Activated naive CD8-positive, alpha-beta T cell treated with anti-CD3 and anti-CD28 coated beads for 36 hours (primary cell): ENCODE measurements around the gene ZSWIM4. TPM values are rescaled to one million over a fixed set of nuclear protein-coding genes. Genes with fewer than 3 reads are reported as not detected.
A peak's percentile ranks its signal among the peaks of the same experiment; 100 is the strongest.
"Not testable (repeated sequence)": the region's sequence is repeated elsewhere in the genome, so short reads cannot be mapped to it uniquely, and the experiment has no call there.

Experiments
- DNase-seq: peaks from one replicate; pipeline ENCODE4 v3.0.0; 2021
- H3K27ac Mint-ChIP-seq: one replicate; pipeline ENCODE4 v1.8.0; 2022; ENCODE audit warnings: mild to moderate bottlenecking, moderate library complexity, mixed read lengths
- H3K27me3 Mint-ChIP-seq: one replicate; pipeline ENCODE4 v1.8.0; 2022; ENCODE audit warnings: mild to moderate bottlenecking, mixed read lengths
- H3K36me3 Mint-ChIP-seq: one replicate; pipeline ENCODE4 v1.8.0; 2021; ENCODE audit warnings: mild to moderate bottlenecking, mixed read lengths
- H3K4me1 Mint-ChIP-seq: one replicate; pipeline ENCODE4 v1.8.0; 2021; ENCODE audit warnings: mixed read lengths
- H3K4me3 Mint-ChIP-seq: one replicate; pipeline ENCODE4 v1.8.0; 2022; ENCODE audit warnings: mild to moderate bottlenecking, moderate library complexity, mixed read lengths
- H3K9me3 Mint-ChIP-seq: one replicate; pipeline ENCODE4 v1.8.0; 2022; ENCODE audit warnings: mixed read lengths
- total RNA-seq, 2 experiments: library from RNA; stranded (reverse); gene quantifications; one replicate each; pipeline ENCODE4 v1.2.3, GENCODE V29; 2021

Gene ZSWIM4
- total RNA-seq, 2 experiments from 2014 or later, result 4.3 to 4.4 TPM

- DNase-seq, result no peak
- Mint-ChIP-seq H3K36me3 (no peaks in the 10 kb centered on the region), H3K4me3 (no peak overlapping the region), H3K4me1 (peaks cover 25% of the 10 kb centered on the region), H3K27me3 (no peaks in the 10 kb centered on the region), H3K9me3 (no peaks in the 10 kb centered on the region), H3K27ac (no peak overlapping the region)
Observed at GRCh38 chr19:13790354-13790753, 4.9 kb upstream of the ZSWIM4 start.

DNA sequence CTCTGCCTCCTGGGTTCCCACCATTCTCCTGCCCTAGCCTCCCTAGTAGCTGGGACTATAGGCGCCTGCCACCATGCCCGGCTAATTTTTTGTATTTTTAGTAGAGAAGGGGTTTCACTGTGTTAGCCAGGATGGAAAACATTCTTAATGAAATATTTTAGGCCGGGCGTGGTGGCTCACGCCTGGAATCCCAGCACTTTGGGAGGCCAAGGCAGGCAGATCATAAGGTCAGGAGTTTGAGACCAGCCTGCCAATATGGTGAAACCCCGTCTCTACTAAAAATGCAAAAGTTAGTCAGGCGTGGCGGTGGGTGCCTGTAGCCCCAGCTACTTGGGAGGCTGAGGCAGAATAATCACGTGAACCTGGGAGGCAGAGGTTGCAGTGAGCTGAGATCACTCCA is 1.9 kb upstream of the ZSWIM4 start:
- not testable (repeated sequence) for H3K36me3 Mint-ChIP-seq, H3K27ac Mint-ChIP-seq, DNase-seq, H3K9me3 Mint-ChIP-seq, H3K4me3 Mint-ChIP-seq, H3K27me3 Mint-ChIP-seq
- H3K4me1 Mint-ChIP-seq, result peaks cover 30% of the 10 kb centered on the region

GRCh38 chr19:13794398-13794756 is 866 bp upstream of the ZSWIM4 start:
- H3K4me1 Mint-ChIP-seq, result peaks cover 24% of the 10 kb centered on the region
- no peaks in the 10 kb centered on the region for H3K27me3 Mint-ChIP-seq
- H3K4me3 Mint-ChIP-seq, result peak overlapping the region; percentile 98
- no peaks in the 10 kb centered on the region for H3K36me3 Mint-ChIP-seq
- no peaks in the 10 kb centered on the region for H3K9me3 Mint-ChIP-seq
- no peak for DNase-seq
- H3K27ac Mint-ChIP-seq, result peak overlapping the region; percentile 63

GRCh38 chr19:13795595-13796300 is 505 bp downstream of the ZSWIM4 start:
- Mint-ChIP-seq H3K27ac (peak overlapping the region; percentile 65), H3K27me3 (no peaks in the 10 kb centered on the region), H3K36me3 (no peaks in the 10 kb centered on the region), H3K9me3 (no peaks in the 10 kb centered on the region), H3K4me3 (peak overlapping the region; percentile 87), H3K4me1 (peaks cover 22% of the 10 kb centered on the region)
- no peak for DNase-seq

- Mint-ChIP-seq H3K4me1 (peaks cover 22% of the 10 kb centered on the region), H3K27me3 (no peaks in the 10 kb centered on the region), H3K36me3 (no peaks in the 10 kb centered on the region), H3K4me3 (peak overlapping the region; percentile 87), H3K27ac (peak overlapping the region; percentile 65), H3K9me3 (no peaks in the 10 kb centered on the region)
- no peak for DNase-seq
Observed at GRCh38 chr19:13796301-13797057, 1.2 kb downstream of the ZSWIM4 start.

- peak overlapping the region; percentile 87 for H3K4me3 Mint-ChIP-seq
- no peaks in the 10 kb centered on the region for H3K27me3 Mint-ChIP-seq
- peaks cover 22% of the 10 kb centered on the region for H3K4me1 Mint-ChIP-seq
- no peak overlapping the region for H3K27ac Mint-ChIP-seq
- DNase-seq, result no peak
- no peaks in the 10 kb centered on the region for H3K36me3 Mint-ChIP-seq
- no peaks in the 10 kb centered on the region for H3K9me3 Mint-ChIP-seq
Observed at GRCh38 chr19:13797058-13797440, 1.8 kb downstream of the ZSWIM4 start.

DNA sequence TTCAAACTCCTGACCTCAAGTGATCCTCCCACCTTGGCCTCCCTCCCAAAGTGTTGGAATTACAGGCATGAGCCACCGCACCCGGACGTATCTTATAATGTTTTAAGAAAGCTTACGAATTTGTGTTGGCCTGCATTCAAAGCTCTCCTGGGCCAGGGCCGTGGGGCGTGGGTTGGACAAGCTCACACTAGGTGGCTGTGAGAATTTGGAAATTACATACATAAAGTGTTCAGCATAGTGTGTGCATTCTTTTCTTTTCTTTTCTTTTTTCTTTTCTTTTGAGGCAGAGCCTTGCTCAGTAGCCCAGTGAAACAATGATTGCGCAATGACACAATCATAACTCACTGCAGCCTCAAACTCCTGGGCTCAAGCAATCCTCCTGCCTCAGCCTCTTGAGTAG is 2.6 kb downstream of the ZSWIM4 start:
- no peaks in the 10 kb centered on the region for H3K9me3 Mint-ChIP-seq
- H3K4me1 Mint-ChIP-seq, result peaks cover 22% of the 10 kb centered on the region
- no peak for DNase-seq
- no peaks in the 10 kb centered on the region for H3K27me3 Mint-ChIP-seq
- no peaks in the 10 kb centered on the region for H3K36me3 Mint-ChIP-seq
- H3K4me3 Mint-ChIP-seq, result no peak overlapping the region
- no peak overlapping the region for H3K27ac Mint-ChIP-seq

- Mint-ChIP-seq H3K9me3 (no peaks in the 10 kb centered on the region), H3K27ac (no peak overlapping the region), H3K27me3 (no peaks in the 10 kb centered on the region), H3K4me1 (peaks cover 18% of the 10 kb centered on the region), H3K4me3 (no peak overlapping the region), H3K36me3 (no peaks in the 10 kb centered on the region)
- DNase-seq, result no peak
Observed at GRCh38 chr19:13799669-13800068, 4.4 kb downstream of the ZSWIM4 start.

GRCh38 chr19:13803038-13803437 is 7.8 kb downstream of the ZSWIM4 start:
- H3K36me3 Mint-ChIP-seq, result no peaks in the 10 kb centered on the region
- no peak overlapping the region for H3K27ac Mint-ChIP-seq
- no peaks in the 10 kb centered on the region for H3K9me3 Mint-ChIP-seq
- H3K4me3 Mint-ChIP-seq, result no peak overlapping the region
- no peaks in the 10 kb centered on the region for H3K27me3 Mint-ChIP-seq
- peaks cover under 1% of the 10 kb centered on the region for H3K4me1 Mint-ChIP-seq
- DNase-seq, result no peak

- no peaks in the 10 kb centered on the region for H3K27me3 Mint-ChIP-seq
- no peaks in the 10 kb centered on the region for H3K9me3 Mint-ChIP-seq
- no peak overlapping the region for H3K27ac Mint-ChIP-seq
- H3K4me3 Mint-ChIP-seq, result no peak overlapping the region
- H3K4me1 Mint-ChIP-seq, result no peaks in the 10 kb centered on the region
- peak; percentile 22 for DNase-seq
- H3K36me3 Mint-ChIP-seq, result no peaks in the 10 kb centered on the region
Observed at GRCh38 chr19:13804830-13805683, 9.8 kb downstream of the ZSWIM4 start.

DNA sequence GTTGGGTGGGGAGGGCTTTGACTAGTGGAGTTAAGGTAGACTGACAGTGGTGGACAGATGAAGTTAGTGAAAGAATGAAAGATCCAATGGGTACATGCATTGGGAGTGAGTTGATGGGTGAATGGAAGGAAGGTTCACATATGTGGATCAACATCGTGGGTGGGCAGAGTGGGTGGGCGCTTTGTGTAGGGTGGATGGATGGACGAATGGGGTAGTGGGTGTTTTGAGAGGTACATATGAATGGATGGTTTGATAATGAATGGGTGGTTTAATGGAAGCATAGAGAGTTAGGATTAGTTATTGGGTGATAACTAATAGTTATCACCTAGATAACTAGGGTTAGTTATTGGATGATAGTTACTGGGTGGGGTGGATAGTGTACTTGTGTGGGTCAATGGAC is 11.5 kb downstream of the ZSWIM4 start:
- Mint-ChIP-seq H3K36me3 (no peaks in the 10 kb centered on the region), H3K4me3 (no peak overlapping the region), H3K27me3 (no peaks in the 10 kb centered on the region)

DNA sequence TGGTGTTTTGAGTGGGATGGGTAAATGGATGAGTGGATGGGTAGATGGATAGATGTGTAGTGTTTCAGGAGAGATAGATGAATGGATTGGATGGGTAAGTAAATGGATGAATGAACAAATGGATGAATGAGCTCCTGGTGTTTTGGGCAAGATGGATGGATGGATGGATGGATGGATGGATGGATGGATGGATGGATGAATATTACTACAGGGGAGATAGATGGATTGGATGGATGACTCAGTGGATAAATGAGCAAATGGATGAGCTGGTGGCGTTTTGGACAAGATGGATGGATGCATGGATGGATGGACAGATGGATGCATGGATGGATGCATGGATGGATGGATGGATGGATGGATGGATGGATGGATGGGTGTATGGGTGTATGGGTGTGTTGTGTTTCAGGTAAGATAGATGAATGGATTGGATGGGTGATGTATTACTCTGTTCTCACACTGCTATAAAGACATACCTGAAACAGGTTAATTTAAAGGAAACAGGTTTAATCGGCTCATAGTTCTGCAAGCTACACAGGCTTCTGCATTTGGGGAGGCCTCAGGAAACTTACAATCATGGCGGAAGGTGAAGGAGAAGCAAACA is 12.3 kb downstream of the ZSWIM4 start:
- H3K27me3 Mint-ChIP-seq, result no peaks in the 10 kb centered on the region
- no peaks in the 10 kb centered on the region for H3K4me1 Mint-ChIP-seq

More for the DNA sequence above, 11.5 kb downstream of the ZSWIM4 start:
- Mint-ChIP-seq H3K9me3 (no peaks in the 10 kb centered on the region), H3K4me1 (no peaks in the 10 kb centered on the region), H3K27ac (no peak overlapping the region)
- no peak for DNase-seq

GRCh38 chr19:13808856-13809255 is 13.6 kb downstream of the ZSWIM4 start:
- H3K27ac Mint-ChIP-seq, result no peak overlapping the region
- H3K27me3 Mint-ChIP-seq, result no peaks in the 10 kb centered on the region
- peaks cover 4% of the 10 kb centered on the region for H3K36me3 Mint-ChIP-seq
- H3K9me3 Mint-ChIP-seq, result no peaks in the 10 kb centered on the region
- no peaks in the 10 kb centered on the region for H3K4me1 Mint-ChIP-seq
- DNase-seq, result no peak
- H3K4me3 Mint-ChIP-seq, result no peak overlapping the region

More for the DNA sequence above, 12.3 kb downstream of the ZSWIM4 start:
- Mint-ChIP-seq H3K9me3 (no peaks in the 10 kb centered on the region), H3K27ac (no peak overlapping the region), H3K36me3 (no peaks in the 10 kb centered on the region), H3K4me3 (no peak overlapping the region)
- DNase-seq, result no peak

DNA sequence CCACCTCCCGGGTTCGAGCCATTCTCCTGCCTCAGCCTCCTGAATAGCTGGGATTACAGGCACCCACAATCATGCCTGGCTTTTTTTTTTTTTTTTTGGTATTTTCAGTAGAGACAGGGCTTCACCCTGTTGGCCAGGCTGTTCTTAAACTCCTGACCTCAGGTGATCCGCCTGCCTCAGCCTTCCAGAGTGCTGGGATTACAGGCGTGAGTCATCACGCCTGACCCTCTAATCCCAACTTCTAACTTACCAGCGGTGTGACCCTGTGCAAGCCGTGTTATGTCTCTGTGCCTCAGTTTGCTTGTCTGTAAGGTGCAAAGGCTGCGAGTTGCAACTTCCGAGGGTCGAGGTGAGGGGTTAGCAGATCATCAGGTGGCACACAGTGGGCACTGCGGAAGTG is 17.3 kb downstream of the ZSWIM4 start:
- Mint-ChIP-seq H3K27ac (no peak overlapping the region), H3K4me3 (no peak overlapping the region), H3K4me1 (peaks cover 2% of the 10 kb centered on the region), H3K9me3 (no peaks in the 10 kb centered on the region), H3K27me3 (no peaks in the 10 kb centered on the region), H3K36me3 (peaks cover 6% of the 10 kb centered on the region)
- DNase-seq, result no peak

- Mint-ChIP-seq H3K36me3 (peaks cover 6% of the 10 kb centered on the region), H3K27me3 (no peaks in the 10 kb centered on the region), H3K27ac (no peak overlapping the region), H3K4me3 (no peak overlapping the region), H3K4me1 (peaks cover 2% of the 10 kb centered on the region), H3K9me3 (no peaks in the 10 kb centered on the region)
- no peak for DNase-seq
Observed at GRCh38 chr19:13813147-13813546, 17.9 kb downstream of the ZSWIM4 start.
